Panc1 (cell line): Measurements from ENCODE around the gene OR10H3.

Experiments
- CTCF ChIP-seq: fragments of 450-650 bp; IDR thresholded peaks from 2 replicates; pipeline ENCODE4 v1.5.1; 2017; ENCODE audit warnings: mild to moderate bottlenecking
- POLR2AphosphoS5 ChIP-seq: IDR thresholded peaks from 2 replicates; pipeline ENCODE4 v1.6.1; 2012; ENCODE audit warnings: mild to moderate bottlenecking, low read depth, low read length, moderate library complexity
- REST ChIP-seq, 2 experiments: IDR thresholded peaks; 2 replicates each; pipeline ENCODE4 v1.6.1; 2011 to 2012; ENCODE audit warnings: low read depth in 2 of 2, control low read depth in 1 of 2, low read length in 1 of 2, mild to moderate bottlenecking in 1 of 2, moderate library complexity in 1 of 2; ENCODE audit not compliant: insufficient read depth in 1 of 2
- TCF7L2 ChIP-seq: IDR thresholded peaks from 2 replicates; pipeline ENCODE4 v1.6.1; 2011; ENCODE audit warnings: mild to moderate bottlenecking, low read depth, low read length, inconsistent platforms

GRCh38 chr19:15779756-15780476 is 42.1 kb downstream of the OR10H3 start:
- TF ChIP-seq CTCF: no peak
- no peak for TF ChIP-seq POLR2AphosphoS5
- no peak for TF ChIP-seq REST (IDR thresholded peaks at IDR 0.05; ENCODE audit: insufficient read depth in 1 of 2, low read depth in 2 of 2, low read length in 1 of 2)
- no peak for TF ChIP-seq TCF7L2
